ENCODE data around the gene LARP4B.

The LARP4B gene

GRCh38 chr10:931326-932318, at the start of gene LARP4B:
TSS of gene LARP4B (minus strand) at chr10:931705. CDS start at chr10:885721, 45,984 bp downstream.
- peak; percentile 93 for DNase-seq (ENCODE audit: insufficient read length, low spot score)
- peak; percentile 25 for TF ChIP-seq POLR2A (IDR thresholded peaks at IDR 0.05; ENCODE audit: low read depth, low read length)
- peak; percentile 30 for FAIRE-seq

GRCh38 chr10:980468-981093, 49.1 kb upstream of the LARP4B start:
- FAIRE-seq (no peak), DNase-seq (ENCODE audit: insufficient read length, low spot score) (no peak)
- no peak for TF ChIP-seq POLR2A (IDR thresholded peaks at IDR 0.05; ENCODE audit: low read depth, low read length)

GRCh38 chr10:978826-979421, 47.4 kb upstream of the LARP4B start:
- TF ChIP-seq POLR2A (IDR thresholded peaks at IDR 0.05; ENCODE audit: low read depth, low read length), result no peak
- no peak for DNase-seq (ENCODE audit: insufficient read length, low spot score)
- no peak for FAIRE-seq

GRCh38 chr10:976316-976715, 44.8 kb upstream of the LARP4B start:
- FAIRE-seq (no peak), DNase-seq (ENCODE audit: insufficient read length, low spot score) (no peak)
- no peak for TF ChIP-seq POLR2A (IDR thresholded peaks at IDR 0.05; ENCODE audit: low read depth, low read length)

GRCh38 chr10:974785-975074, 43.2 kb upstream of the LARP4B start:
- FAIRE-seq (no peak), DNase-seq (ENCODE audit: insufficient read length, low spot score) (no peak)
- TF ChIP-seq POLR2A (IDR thresholded peaks at IDR 0.05; ENCODE audit: low read depth, low read length), result no peak

- no peak for DNase-seq (ENCODE audit: insufficient read length, low spot score)
- no peak for FAIRE-seq
- TF ChIP-seq POLR2A (IDR thresholded peaks at IDR 0.05; ENCODE audit: low read depth, low read length), result no peak
Measured at GRCh38 chr10:974038-974784, 42.7 kb upstream of the LARP4B start.

DNA sequence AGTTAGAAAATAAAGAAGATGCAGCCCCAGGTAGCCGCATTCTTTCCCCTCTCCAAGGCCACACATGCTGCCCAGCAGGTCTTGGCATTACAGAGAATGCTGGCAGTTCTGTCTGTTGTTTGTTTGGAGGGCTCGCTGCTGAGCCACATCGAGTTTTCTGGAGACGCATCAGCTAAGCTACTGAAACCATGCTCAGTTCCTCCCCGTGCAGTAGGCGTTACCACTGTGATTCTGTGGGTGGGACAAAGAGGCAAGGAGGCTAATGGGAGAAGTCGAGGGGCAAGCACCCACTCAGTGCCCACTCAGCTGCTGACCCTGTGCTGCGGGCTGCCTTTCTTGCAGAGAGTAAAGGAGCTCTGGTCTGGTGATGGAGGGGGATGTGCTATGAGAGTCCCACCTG, 41.3 kb upstream of the LARP4B start:
- no peak for FAIRE-seq
- DNase-seq (ENCODE audit: insufficient read length, low spot score), result no peak
- TF ChIP-seq POLR2A (IDR thresholded peaks at IDR 0.05; ENCODE audit: low read depth, low read length), result no peak

DNA sequence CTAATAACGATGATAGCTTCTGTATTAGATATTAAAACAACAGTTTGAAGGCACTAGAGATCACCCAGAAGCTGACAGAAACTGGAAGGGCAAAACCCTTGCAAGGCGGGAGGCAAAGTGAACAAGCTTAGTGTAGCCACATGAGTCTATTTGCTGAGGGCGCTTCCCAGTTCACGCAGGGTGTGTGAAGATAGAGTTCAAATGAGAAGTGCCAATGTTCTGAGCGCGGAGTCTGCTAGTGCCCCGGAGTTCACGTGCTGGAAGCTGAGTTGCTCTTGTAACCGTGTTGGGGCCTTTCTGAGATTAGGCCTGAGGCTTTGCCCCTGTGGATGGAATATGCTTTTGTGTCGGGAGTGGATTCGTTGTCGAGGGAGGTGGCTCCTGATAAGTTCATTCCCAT, 40.1 kb upstream of the LARP4B start:
- FAIRE-seq, result no peak
- DNase-seq (ENCODE audit: insufficient read length, low spot score), result no peak
- TF ChIP-seq POLR2A (IDR thresholded peaks at IDR 0.05; ENCODE audit: low read depth, low read length), result no peak

GRCh38 chr10:971150-971542, 39.6 kb upstream of the LARP4B start:
- TF ChIP-seq POLR2A (IDR thresholded peaks at IDR 0.05; ENCODE audit: low read depth, low read length), result no peak
- FAIRE-seq, result no peak
- no peak for DNase-seq (ENCODE audit: insufficient read length, low spot score)

- TF ChIP-seq POLR2A (IDR thresholded peaks at IDR 0.05; ENCODE audit: low read depth, low read length), result no peak
- no peak for FAIRE-seq
- no peak for DNase-seq (ENCODE audit: insufficient read length, low spot score)
Measured at GRCh38 chr10:970311-971149, 39.0 kb upstream of the LARP4B start.

- TF ChIP-seq POLR2A (IDR thresholded peaks at IDR 0.05; ENCODE audit: low read depth, low read length), result no peak
- no peak for FAIRE-seq
- DNase-seq (ENCODE audit: insufficient read length, low spot score), result no peak
Measured at GRCh38 chr10:969473-970150, 38.1 kb upstream of the LARP4B start.

DNA sequence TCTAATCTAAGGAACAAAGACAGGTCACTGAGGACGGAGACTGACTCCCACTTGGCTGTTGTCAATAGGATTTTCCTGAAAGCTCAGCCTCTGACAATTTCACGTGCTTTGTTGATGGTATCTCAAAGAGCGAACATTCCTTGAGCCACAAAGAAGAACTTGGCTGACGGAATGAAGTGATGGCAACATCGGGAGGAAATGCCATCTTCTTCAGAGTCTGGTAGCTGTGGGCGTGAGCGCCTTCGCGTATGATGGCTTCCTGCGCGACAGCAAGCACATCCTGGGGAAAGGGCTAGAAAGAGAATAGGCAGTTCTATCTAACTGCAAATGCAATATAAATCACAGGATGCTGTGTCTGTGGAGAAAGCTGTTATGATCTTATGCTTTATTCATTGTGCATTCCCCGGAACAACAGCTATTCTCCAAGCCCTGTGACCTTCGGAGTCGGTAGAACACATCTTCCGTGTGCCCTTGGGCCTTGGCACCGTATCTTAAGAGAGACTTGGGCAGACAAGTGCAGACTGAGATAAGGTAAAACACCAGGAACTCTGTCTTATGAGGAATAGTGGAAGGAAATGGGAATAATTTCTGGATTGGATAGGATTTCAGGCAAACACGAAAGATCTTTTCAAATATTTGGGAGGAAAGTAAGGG, 37.2 kb upstream of the LARP4B start:
- FAIRE-seq, result no peak

More for the DNA sequence above, 37.2 kb upstream of the LARP4B start:
- no peak for TF ChIP-seq POLR2A (IDR thresholded peaks at IDR 0.05; ENCODE audit: low read depth, low read length)
- no peak for DNase-seq (ENCODE audit: insufficient read length, low spot score)
